Activated CD4-positive, alpha-beta T cell treated with anti-CD3 and anti-CD28 coated beads for 4 hours (primary cell): ENCODE measurements around the gene SLC27A4.
A peak's percentile ranks its signal among the peaks of the same experiment; 100 is the strongest.

Source experiments
- DNase-seq, 2 donors: peaks; one replicate each; pipeline ENCODE4 v3.0.0-alpha.2; 2020

Gene SLC27A4

DNA sequence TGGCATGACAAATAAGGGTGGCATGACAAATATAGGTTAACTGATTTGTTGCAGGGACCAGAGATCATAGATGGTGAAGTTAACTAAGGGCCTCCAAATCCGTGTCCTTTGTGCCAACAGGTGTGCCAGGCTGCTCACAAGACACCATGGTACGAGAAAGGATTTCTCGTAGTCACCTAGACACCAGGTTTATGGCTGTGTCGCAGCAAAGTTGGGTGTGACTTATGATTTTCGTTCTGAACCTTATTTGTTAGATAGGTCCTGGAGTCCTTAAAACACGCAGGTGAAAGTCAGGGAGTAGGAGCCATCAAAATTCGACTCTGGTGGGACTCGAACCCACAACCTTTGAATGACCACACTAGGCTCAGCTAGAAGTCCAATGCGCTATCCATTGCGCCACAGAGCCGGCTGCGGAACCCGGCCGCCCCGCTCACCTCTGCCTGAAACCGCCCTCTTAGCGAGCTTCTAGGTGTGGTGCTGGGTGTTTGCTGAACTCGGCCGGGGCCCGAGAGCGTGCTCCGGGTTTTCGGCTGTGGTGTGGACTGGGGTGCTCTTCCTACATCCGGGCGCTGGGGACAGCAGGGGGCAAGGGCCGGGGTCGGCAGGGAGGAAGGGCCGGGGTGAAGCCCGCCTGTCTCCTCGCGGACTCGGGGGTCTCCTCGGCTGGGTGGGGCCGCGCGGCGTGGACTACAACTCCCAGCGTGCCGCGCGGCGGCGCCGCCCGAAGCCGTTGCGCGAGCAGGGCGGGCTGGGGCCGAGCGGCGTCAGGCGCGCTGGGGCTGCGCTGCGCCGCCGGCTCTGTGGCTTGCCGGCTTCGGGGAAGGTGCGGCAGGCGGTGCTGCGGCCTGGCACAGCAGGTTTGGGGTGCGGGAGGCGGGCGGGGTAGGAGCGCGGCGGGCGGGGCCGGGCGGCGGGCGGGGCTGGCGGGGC, at the start of gene SLC27A4:
Gene SLC27A4, plus strand, starts transcription at position 767 of the 930 bp plus-strand sequence. CDS start 2,606 bp downstream, outside the sequence.
- DNase-seq: peak; percentile 72 to 76

DNA sequence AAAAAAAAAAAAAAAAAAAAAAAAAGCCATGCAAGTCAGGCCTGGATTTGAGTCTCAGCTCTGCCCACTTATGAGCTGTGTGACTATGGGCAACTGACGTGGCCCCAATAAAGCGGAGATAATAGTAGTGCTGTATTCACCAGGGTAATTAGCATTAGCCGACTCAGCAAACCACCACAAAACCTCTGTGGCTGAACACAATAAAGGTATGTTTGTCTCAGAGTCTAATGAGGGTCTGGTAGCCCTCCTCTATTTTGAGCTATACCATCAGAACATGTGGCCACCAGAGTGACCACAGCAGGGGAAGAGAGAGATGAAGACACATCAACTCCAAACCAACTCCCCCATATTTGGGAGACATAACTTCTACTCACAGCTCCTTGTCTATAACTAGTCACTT, 48.3 kb upstream of the SLC27A4 start:
- DNase-seq: no peak

DNA sequence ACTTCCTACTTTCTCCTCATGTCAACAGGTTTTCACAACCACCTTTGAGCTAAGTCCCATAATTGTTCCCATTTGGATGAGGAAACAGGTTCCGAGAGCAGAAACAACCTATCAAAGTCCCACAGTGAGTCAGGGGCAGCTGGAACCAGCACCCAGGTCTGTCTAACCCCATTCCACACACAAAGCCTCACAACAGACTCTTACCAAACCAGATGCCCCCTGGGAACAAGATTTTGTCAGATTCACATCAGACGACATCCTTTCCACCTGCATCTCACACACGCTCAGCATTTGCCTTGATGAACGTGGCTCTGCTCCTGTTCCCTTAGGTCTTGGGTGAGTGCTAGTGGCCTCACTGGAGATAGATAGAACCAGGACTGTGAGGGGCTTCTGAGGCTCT, 47.2 kb upstream of the SLC27A4 start:
- no peak for DNase-seq

DNA sequence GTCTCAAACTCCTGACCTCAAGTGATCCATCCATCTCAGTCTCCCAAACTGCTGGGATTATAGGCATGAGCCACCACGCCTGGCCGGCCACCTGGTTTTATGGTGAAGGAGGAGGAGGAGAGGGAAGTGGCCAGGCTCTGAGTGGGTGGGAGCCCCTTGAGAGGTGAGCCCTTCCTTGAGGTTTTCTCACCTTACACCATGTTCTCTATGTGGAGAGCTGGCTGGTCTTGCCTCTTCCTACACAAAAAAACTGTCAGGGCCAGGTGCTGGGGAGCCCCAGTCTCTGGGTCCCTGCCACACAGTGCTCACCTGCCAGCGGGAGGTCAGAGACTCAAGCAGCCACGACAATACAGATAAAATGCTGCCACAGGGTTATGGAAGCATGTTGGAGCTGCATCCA, 46.2 kb upstream of the SLC27A4 start:
- no peak for DNase-seq

DNA sequence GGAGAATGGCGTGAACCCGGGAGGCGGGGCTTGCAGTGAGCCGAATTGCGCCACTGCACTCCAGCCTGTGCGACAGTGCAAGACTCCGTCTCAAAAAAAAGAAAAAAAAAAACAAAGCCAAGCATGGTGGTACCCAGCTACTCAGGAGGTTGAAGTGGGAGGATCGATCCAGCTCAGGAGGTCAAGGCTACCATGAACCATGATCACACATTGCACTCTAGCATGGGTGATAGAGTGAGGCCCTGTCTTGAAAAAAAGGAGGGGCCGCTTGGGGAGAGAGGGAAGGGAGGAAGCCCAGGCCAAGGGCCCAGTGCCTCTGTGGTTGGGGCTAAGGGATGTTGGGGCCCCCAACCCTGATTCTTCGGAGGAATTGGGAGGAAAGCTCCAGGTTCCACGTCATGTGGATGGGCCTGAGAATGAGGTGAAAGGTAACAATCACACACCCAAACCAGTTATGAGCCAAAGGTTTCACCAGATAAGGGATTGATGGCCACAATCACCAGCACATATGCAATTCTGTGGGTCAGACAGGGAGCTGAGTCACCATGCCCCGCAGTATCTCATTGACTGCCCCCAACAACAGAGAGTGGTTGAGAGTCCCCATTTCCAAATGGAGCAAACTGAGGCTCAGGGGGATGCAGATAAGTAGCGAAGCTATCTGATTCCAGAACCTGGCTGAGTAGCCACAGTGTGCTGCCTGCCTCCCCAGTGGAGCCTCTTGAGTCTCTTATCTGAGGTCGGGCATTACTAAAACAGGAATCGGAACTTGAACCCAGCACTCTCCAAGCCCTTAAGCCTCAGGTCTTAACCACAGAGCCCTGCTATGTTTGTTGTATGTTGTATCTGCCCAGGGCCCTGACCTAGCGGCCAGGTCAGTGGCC, 43.7 kb upstream of the SLC27A4 start:
- DNase-seq: no peak

DNA sequence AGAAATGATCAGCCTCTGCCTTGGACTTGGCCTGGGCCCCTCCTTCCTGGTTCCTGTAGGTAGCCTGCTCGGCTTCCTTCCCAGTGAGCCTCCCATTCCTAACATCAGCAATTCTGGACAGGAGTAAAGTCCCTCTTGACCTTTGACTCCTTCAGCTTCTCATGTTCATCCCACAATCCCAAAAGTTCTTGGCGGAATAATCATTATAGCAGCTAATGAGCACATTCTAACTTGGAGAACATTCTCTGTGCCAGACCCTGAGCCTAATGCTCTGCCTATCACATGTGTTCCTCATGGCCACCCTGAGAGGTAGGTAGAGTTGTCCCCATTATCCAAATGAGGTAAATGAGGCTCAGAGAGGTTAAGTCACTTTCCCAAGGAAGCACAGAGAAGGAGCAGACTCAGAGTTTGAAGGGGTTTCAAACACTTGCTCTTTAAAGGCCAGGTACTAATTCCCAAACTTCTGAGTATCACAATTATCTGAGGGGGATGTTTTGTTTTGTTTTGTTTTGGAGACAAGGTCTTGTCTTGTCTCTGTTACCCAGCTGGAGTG, 43.0 kb upstream of the SLC27A4 start:
- no peak for DNase-seq

DNA sequence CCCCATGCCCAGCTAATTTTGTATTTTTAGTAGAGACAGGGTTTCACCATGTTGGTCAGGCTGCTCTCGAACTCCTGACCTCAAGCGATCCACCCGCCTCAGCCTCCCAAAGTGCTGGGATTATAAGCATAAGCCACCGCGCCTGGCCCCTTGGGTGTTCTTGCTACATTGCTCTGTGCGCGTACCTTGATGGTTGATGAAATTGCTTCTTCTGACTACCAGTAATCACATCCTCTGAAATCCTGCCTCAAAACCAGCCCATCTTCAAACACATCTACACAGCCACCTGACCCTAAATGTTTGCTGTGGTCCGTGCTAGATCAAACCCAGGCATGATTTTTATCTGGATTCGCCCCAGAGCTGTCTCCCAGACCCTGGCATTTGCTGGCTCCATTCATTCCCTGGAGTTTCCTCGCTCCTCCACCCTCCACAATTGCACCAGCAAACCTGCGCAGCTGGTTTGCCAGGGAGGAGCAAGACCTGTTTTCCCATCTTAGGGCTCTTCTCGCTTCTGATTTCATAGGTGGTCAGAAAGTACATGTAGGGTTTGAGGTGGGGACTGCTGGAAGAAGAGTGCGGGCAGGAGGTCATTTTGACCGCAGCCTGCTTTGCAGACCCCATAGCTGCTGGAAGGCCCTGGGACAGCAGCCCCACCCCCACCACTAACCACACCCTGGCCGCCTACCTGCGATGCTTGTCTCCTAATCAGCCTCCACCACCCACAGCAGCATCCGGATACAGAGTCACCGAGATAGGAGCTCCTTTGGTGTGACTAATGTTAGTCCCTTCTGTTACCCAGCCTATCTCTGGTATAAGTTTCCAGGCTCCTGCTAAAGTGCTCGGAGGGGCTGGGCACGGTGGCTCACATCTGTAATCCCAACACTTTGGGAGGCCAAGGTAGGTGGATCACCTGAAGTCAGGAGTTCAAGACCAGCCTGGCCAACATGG, 41.5 kb upstream of the SLC27A4 start:
- no peak for DNase-seq

DNA sequence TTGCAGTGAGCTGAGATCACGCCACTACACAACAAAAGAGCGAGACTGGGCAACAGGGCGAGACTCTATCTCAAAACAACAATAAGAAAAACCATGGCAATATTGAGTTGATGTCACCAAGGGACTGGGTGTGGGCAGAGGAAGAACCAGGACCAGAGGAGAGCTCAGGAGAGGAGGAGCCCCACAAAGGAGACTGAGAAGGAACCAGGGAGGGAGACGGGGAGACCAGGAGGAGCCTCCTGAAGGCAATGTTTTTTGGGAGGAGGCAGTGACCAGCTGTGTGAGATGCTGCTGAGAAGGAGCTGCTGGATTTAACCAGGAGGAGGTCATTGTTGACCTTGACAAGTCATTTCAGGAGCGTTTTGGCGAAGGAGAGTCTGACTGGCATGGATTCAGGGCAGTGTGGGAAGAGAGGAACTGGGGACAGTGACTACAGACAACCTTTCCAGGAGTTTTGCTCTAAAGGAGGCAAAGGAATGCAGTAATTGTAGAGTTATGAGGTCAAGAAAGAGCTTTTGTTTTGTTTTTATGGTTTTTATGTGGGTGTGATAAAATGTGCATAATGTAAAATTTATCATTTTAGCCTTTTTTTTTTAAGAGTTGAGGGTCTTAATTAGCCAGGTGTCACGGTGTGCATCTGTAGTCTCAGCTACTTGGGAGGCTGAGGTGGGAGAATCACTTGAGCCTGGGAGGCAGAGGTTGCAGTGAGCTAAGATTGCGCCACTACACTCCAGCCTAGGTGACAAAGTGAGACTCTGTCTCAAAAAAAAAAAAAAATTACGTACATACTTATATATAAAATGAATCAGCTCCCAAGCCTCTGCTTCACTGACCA, 36.0 kb upstream of the SLC27A4 start:
- no peak for DNase-seq

DNA sequence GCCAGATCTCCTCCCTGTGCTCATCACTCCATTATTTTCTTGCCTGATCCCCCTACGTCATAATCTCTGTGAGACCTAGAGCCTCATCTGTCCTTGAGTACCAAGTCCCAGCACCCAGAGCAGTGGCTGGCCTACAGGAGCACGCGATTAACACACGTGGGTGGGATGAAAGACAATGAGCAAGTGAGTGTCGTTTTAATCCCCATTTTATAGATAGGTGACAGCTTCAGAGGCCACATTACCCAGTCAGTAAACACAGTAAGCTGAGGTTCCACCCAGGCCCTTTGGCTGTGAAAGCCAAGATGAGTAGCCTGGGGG, 35.4 kb upstream of the SLC27A4 start:
- no peak for DNase-seq

DNA sequence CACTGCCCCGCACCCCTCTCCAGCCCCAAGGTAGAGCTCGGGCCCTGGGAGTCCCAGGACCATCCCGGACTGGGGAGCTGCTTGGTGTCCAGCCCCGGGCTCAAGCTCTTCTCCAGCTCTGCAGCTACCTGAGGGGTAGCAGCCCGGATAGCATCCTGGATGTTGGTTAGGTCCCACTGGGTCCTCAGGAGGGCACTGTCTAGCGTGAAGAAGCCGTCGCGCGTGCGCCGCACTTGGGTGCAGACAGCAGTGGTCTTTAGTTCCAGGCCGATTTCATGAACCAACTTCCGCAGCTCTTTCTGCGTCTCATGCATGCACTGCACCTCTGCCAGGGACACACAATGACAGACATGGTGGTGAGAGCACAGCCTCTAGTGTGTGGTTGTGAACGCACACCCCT, 30.8 kb upstream of the SLC27A4 start:
- DNase-seq: no peak

DNA sequence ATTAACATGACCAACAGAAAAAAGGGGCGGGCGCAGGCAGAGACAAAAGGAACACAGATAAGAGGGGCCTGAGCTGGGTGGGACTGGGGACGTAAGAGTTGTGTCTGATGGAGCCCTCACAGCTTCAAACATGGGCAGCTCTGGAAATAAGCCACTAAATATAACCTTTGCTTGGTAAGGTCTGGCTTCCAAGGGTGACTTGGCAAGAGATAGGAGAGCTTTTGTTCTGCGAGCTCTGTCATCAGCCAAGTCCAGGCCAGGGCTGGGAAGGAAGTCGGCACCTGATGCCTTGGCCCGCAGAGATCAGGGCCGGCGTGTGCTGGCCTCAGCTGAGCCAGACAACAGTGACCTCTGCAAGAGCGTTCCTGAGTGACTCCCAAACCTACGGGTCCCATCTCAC, 29.9 kb upstream of the SLC27A4 start:
- no peak for DNase-seq

DNA sequence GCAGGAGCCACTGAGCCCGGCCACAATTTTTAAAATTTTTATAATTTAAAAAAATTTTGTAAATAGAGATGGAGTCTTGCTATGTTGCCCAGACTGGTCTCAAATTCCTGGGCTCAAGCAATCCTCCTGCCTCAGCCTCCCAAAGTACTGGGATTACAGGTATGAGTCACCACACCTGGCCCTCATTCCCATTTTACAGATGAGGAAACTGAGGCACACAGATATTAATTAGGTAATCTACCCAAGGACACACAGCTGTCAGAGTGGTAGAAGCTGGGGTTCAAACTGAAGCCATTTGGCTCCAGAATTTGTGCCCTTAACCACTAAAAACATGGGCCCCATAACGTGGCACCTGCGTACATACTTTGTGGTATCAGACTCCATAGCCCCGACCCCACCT, 25.6 kb upstream of the SLC27A4 start:
- no peak for DNase-seq

DNA sequence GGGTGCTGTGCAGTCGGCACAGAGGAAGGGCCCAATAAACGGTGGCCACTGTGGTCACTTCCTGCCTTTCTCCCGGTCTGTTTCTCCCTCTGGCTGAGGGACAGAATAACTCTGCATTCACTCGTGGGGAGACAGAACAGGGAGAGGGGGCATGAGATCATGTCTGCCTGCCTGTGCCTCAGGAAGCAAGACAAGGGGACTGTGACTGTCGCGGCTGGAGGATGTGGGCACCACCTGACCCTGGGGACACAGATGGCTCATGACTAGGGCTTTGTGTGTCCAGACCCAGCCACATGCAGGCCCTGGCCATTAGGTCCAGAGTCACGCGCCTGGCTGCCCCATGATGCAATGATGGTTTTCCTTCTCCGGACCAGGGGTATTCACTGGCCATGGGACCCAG, 23.9 kb upstream of the SLC27A4 start:
- DNase-seq: no peak

DNA sequence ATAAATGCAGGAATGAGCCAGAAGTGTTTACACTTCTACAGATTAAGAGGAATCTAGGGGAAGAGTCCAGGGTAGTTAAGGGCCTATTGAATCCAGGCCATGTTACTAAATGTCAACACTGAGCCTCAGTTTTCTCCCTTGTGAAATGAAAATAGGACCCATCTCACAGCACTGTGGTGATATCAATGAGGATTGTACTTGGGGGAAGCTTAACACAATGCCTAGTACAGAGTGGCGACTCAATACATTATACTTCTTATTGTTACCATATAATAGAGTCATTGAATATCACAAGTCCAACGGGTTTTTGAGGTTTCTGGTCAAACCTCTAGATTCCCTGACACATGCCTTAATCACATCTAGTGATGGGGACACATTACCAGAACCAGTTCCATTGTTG, 22.7 kb upstream of the SLC27A4 start:
- DNase-seq: no peak

DNA sequence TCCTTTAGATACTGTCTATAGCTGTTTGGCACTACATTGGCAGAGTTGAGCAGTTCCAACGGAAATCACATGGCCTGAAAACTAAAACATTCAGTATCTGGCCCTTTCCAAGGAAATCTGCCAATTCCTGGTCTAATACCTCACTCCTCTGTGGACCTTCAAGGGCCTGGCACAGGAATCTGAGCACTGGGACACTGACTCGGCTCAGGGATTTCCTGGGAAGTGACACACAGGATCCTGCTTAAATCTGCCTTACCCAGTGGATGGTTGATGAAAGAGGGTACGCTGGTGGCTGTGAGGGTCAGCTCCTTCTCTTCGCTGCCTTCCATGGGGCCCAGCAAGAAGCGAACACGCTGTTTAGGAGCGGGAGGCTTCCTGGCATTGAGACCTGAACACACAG, 19.0 kb upstream of the SLC27A4 start:
- no peak for DNase-seq

DNA sequence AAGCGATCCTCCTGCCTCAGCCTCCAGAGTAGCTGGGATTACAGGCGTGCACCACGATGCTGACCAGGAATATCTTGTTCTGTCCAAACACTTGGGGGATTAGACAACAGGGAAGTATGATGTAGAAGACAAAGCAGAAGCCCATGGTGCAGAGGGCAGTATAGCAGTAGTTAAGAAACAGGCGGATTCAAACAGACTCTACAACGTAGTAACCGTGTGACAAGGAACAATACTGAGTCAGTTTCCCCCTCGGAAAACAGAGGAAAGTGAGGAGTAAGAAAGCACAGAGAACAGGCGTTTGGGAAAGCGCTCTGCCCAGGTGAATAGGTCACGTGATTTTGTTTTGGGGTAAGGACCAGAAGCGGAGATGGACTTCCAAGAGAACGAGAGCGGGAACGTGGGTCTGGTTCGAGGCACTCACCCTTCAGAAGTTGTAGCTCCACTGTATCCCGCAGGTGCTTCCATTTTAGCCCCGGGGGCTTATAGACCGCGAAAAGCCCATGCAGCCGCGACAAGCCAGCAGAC, 18.4 kb upstream of the SLC27A4 start:
- DNase-seq: no peak

DNA sequence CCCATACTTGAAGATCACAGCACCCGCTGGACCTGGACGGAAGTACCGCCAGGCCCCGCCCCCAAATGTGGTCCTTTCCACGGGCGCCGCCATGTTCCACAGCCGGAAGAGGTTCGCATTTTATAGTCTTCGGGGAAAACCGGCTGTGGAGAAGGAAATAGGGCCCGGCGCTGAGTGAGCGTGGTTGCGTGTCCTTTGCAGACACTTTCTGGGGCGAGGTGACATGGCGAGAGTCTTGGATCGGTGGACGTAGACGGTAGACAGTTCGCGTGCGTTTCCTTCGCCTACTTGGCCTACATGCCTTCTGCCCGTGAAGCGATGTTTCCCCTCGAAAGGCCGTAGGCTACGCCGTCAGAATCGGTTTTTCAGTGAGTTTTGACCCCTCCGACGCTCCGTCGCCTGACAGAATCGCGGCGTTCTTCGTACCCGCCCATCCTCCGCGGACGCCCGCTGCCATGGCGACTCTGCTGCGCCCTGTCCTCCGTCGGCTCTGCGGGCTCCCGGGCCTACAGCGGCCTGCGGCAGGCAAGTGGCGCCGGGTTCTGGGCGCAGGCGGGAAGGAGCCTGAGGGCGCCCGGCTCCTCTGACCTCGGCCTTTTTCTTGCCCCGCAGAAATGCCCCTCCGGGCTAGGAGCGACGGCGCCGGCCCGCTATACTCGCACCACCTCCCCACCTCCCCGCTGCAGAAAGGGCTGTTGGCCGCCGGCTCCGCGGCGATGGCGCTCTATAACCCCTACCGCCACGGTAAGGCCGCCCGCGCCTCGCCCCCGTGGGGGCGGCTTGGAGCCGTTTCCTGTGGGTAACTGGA, 17.7 kb upstream of the SLC27A4 start, which contains the start of the genes COQ4 and TRUB2:
Gene COQ4, plus strand, starts transcription at position 436 of the 808 bp plus-strand sequence. Its CDS starts 20 bp downstream, at position 456.
Gene TRUB2, minus strand, starts transcription at position 44 of the 808 bp plus-strand sequence. Its CDS starts 39 bp downstream, at position 5.
- peak; percentile 92 to 94 for DNase-seq

DNA sequence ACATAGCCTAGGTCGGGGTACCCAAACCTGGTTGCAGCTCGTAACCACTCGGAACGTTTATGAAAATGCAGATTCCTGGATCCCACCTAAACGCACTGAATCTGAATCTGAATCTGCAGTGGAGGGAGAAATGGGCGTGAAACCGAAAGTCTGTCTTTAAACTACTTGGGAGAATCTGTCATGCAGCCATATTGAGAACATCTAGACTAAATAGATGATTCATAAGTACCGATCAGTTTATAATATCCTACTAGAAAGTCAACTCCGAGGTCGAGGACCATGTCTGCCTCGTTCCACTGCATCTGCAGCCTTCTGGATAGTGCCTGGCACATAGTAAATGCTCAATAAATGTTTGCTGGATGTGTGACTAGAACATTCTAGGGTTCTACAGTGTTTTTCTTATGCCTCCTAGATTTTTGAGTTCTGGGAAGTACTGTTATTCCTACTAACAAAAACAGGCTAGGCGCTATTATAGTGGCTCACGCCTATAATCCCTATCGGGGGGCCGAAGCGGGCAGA, 17.1 kb upstream of the SLC27A4 start:
- no peak for DNase-seq

DNA sequence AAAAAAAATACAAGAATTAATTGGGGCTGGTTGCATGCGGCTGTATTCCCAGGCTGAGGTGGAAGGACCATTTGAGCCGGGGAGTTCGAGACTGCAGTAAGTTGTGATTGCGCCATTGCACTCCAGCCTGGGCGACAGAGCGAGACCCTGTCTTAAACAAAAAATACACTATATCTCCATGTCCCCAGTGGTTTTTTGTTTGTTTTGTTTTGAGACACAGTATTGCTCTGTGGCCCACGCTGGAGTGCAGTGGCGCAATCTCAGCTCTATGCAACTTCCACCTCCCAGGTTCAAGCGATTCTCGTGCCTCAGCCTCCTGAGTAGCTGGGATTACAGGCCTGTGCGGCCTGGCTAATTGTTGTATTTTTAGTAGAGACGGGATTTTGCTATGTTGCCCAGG, 16.5 kb upstream of the SLC27A4 start:
- DNase-seq: no peak

DNA sequence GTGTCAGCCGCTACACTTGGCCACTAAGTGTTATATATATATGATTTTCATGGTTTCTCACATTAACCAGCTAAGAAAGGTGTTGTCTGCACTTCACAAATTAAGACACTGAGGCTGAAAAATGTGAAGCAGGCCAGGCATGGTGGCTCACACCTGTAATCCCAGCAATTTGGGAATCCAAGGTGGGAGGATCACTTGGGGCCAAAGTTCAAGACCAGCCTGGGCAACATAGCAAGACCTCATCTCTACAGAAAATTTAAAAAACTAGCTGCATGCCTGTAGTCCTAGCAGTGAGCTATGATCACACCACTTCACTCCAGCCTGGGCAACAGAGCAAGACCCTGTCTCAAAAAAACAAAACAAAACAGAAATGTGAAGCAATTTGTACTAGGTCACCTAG, 15.9 kb upstream of the SLC27A4 start:
- DNase-seq: no peak
